ENCODE results near the gene DOCK10.

- no peak for TF ChIP-seq CTCF (conservative IDR thresholded peaks at IDR 0.05 in 1 of 2, IDR thresholded peaks at IDR 0.05 in 1 of 2; ENCODE audit: low read depth in 1 of 2, low read length in 2 of 2)
- TF ChIP-seq EZH2 (IDR thresholded peaks at IDR 0.05; ENCODE audit: low read length, missing control alignments): no peak
These were observed 33.9 kb upstream of the DOCK10 start for GRCh38 chr2:225076125-225076524.
